Hippocampal formation (tissue), 2 donors: ENCODE results near the gene NCAM2.

Source experiments
- DNase-seq, 2 donors: peaks; one replicate each; lab custom pipeline; 2025; lab: John Stamatoyannopoulos, UW

NCAM2 gene

DNA sequence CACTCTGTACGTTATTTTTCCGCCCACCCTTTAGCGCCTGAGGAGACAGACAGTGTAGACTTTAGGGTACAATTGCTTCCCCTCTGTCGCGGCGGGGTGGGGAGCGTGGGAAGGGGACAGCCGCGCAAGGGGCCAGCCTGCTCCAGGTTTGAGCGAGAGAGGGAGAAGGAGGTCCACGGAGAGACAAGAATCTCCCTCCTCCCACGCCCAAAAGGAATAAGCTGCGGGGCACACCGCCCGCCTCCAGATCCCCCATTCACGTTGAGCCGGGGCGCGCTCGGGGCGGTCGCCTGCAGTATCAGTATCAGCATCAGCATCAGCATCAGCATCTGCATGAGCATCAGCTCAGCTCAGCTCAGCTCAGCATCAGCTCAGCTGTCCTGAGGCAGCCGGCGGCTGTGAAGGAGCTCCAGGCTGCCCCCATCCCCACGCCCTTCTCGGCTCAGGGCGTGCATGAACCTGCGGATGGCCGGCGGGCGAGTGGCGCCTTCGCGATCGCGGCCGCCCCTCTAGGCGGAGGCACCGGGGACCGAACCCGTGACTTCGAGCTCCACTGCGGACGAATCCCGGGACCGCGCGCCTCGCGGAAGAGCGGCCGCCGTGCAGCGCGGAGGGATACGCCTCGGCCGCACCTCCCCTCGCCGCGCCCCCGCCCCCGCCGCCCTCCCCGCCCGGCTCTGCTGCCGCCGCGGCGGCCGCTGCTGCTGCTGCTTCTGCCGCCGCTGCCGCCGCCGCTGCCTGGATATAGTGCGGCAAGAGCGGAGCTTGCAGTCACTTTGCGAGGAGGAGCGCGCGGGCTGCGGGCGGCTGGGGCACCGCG is at the start of gene NCAM2:
Gene NCAM2, plus strand, starts transcription at position 774 of the 820 bp plus-strand sequence.
- peak; percentile 72 to 83 for DNase-seq

DNA sequence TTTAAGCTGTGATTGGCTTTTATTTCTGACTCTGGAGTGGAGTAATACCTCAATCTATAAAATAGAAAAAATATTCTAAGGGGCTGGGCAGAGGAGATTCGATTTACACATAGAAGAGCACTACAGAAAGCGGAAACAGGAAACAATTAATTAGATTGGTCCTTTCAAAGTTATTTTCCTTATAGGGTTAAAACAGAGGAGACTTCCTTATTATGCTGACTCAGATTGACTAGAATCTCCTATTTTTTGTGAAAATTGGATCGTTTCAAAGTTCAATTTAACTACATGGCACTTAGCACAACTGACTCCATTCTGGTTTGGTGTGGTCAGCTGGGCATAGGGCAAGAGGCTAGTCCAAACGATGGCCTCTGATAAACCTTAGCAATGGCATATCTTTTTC is 48.3 kb upstream of the NCAM2 start:
- no peak for DNase-seq

DNA sequence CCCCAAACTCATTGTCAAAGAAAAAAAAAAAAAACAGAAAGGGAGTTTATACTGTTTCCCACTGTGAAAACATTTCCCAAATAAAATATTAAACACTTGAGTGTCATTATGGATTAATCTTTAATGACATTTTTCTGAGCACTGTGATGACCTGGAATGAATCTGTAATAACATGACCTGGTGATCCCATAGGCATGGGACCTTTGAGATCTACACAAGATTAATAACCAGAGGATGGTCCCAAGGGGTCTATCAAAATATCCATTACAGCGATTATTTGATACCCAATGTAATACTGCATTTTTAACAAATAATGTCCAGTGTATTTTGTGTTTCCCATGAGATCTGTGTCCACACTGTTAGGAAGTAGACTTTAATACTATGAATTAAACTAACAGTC is 32.4 kb upstream of the NCAM2 start:
- no peak for DNase-seq

- DNase-seq = peak; percentile 38 to 39
Observed at GRCh38 chr21:20968391-20968790, 29.8 kb upstream of the NCAM2 start.

GRCh38 chr21:20970691-20971090 is 27.5 kb upstream of the NCAM2 start:
- DNase-seq = peak; percentile 6 to 67

DNA sequence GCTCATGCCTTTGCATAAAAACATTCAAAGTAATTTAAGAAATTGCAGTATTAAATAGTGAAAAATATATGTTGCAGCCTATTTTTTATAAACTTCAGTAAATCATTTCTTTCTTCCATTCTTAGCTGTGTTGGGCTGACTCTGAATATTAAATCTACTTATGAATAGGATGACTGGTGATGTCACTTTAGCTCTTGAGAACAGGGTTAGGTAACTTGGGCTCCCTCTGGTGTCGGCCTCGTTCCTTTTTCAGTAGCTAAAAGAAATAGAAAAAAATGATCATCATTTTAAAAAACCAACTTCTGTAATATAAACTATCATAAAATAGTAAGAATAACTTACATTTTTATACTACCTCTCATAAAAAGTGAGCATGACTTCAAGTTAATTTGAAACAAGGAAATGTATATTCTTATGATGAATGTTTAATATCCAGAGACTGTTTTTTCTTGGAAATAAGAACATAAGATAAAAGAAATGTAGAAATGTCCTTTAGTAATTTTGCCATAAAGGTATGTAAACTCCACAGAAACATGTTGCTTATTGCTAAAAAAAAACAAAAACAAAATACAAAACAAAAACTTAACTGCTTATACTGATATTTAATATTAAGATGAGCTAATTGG is 26.8 kb upstream of the NCAM2 start:
- DNase-seq = peak; percentile 53 to 96

GRCh38 chr21:20994790-20995189 is 3.4 kb upstream of the NCAM2 start:
- no peak for DNase-seq

GRCh38 chr21:20996421-20997310 is 1.5 kb upstream of the NCAM2 start:
- DNase-seq = no peak

- peak in 1 of 2 donors; percentile 53 for DNase-seq
Observed at GRCh38 chr21:20997311-20997635, 936 bp upstream of the NCAM2 start.

- no peak for DNase-seq
Observed at GRCh38 chr21:20998456-20998789, 214 bp downstream of the NCAM2 start.

DNA sequence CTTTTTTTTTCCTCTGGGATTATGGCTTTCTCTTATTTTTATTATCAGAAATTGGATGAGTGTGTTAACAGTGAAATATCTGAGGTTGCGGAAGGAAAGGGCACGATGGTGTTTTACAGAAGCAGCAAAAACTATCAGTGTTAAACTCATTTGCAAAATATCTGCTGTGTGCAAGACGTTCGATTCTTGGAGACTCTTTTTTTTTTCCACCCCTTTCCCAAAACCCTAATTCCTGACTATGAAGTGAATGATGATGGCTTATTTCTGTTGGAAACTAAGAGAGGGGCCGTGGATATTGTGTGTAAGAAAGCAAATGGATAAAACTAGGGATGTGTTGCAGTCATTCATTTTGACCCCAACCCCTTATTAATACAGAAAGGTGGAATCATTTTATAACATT is 677 bp downstream of the NCAM2 start:
- peak in 1 of 2 donors; percentile 74 for DNase-seq

DNA sequence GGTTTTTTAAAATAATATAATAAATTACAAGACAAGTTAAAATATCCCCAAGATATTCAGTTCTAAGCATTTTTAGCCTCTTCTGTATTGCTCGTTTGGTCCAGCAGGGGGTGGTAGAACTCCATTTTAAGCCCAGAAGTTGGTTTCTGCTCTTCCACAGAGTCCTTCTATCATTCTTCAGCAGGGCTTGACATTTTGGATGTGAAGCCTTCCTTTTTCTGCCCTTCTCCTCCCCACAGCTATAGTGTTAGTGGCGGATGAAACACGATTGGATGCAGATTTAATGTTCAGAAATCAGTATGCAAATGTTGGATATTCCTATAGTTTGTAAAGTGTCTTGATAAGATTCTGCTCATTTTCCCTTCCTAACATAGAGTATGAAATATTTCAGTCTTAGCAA is 1.4 kb downstream of the NCAM2 start:
- peak; percentile 40 to 89 for DNase-seq

DNA sequence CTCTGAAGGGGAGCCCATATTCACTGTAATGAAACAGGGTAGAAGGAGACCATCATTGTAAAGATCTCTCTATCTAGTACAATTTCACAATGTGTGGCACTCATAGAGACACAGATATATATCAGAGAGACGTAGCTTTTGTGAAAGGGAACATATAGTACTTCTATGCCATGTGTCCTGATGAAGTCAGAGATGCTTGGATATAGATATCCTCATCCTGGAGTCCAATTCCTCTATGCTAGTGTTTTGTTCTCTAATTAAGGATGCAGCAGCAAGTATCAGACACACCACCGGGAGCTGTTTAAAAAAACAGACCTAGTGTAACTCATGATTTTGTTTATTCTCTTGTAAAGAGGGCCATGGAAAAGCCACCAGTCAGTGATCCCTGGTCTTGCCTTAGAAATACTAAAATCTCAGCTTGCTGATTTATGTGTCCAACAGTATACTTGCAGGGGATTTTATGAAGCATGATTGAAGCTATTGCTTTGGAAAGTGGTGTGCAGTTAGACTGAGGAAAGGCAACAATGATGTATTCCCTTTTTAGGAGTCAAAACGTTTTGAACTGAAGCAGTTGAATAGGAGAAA is 2.5 kb downstream of the NCAM2 start:
- peak in 1 of 2 donors; percentile 40 for DNase-seq

DNA sequence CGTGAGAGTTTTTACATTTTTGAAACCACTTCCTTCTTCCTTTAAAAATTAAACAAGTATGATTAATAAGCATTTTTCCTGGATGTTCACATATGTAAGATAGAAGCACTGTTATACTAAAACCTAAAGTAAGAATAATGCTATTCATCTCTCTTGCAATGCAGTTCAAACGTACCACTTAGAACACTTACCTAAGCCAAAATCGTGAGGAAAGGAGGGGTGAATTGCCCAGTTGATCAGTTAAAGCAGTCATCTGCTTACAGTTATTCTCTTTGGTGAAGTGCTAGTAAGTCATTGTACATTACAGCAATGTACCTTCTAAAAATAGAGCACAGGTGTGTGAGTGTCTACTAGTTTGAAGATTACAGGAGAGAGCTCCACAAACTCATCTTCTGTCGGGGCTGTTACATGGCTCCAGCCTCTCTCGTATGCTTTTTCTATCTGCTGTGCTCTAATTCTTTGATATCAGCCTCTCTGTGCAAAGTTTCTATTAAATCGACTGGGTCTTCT is 3.4 kb downstream of the NCAM2 start:
- DNase-seq = no peak

DNA sequence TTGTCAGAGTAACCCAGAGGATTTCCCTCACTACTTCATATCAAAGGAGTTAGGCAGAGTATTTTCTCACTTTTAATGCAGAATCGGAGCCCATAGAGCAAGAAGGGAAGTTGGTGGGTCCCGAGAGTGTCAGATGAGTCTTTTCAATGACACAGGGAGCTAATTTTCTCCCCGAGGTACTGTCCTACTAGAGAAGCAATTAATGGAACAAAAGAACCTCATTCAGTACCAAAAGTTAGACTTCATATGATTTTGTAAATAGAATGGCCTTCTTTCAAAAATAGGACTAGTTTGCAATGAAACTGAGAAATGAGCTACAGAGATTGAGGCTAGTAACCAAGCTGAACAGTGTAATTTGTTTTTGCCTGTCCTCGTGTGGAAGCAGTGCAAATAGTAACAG is 3.9 kb downstream of the NCAM2 start:
- peak in 1 of 2 donors; percentile 52 for DNase-seq

- DNase-seq = peak in 1 of 2 donors; percentile 39
Observed at GRCh38 chr21:21003701-21004100, 5.5 kb downstream of the NCAM2 start.

- DNase-seq = no peak
Observed at GRCh38 chr21:21007606-21008005, 9.4 kb downstream of the NCAM2 start.

- DNase-seq = no peak
Observed at GRCh38 chr21:21010228-21010627, 12.0 kb downstream of the NCAM2 start.

- no peak for DNase-seq
Observed at GRCh38 chr21:21010698-21011097, 12.5 kb downstream of the NCAM2 start.

DNA sequence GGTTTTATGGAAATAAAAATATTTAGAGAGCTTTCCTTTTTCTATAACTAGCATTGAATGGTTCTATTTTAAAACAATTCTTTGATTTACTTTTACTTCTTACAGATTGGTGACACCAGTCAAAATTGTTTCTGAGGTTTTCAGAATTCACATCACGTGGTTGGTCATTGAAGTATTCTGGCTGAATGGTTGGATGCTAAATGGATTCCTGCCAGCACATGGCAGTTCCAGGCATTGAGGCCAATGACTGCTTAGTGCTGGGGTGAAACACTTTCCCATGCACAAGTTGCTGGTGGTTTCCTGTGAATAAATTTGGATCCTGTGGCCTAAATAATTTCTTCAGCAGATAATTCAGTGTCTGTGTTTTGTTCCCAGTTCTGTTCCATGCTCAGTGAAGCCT is 20.6 kb downstream of the NCAM2 start:
- peak; percentile 63 for DNase-seq

DNA sequence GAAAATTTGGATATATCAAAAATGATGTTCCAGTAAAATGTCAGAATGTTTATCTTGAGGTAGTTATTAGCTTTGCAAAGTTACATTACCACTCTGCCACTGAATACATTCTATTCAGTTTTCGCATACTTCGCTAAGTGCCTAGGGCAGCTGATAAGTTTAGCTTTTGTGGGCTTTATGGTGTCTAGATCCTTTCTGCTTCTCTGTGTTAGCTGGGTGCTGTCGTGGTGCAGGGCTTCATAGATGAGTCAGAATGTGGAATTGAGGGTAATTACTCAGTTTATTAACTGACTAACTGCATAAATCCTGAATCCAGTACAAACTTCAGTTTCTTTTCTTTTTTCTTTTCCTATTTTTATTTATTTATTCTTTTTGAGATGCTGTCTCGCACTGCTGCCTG is 21.5 kb downstream of the NCAM2 start:
- no peak for DNase-seq

DNA sequence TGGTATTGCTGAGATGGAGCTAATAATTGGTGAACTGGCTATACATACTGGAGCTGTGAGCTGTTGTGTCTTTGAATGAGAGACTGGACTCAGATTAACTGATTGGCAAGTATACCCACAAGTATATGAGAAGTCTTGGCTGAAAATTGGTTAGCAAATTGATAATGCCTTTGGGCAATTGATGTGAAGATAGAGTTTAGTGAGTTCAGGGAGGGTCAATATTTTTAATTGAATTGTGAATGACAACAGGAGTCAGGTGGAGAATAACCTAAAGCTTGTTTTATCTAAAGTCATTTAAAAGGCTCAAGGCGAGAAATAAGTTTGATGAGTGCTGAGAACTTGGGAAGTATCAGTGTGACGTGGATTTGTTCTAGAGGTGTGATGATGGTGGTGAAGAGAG is 27.5 kb downstream of the NCAM2 start:
- no peak for DNase-seq
